Stomach (tissue), 9 donors: Measurements from ENCODE around the gene ARHGAP24. TPM values are rescaled to one million over a fixed set of nuclear protein-coding genes. Genes with fewer than 3 reads are reported as not detected.

ENCODE experiments used
- DNase-seq, 2 donors: peaks; one replicate each; pipeline versions ENCODE4 v3.0.0 to v3.0.0-alpha.2; 2013 to 2019
- H3K27ac ChIP-seq, 5 donors: fragments of 200-600 bp in 4 of 5; sonication (generic) in 4 of 5; one replicate each; pipeline ENCODE4 v1.5.1; 2013 to 2019; ENCODE audit warnings: mild to moderate bottlenecking in 1 of 5, moderate library complexity in 1 of 5
- H3K27me3 ChIP-seq, 3 donors: fragments of 200-600 bp; sonication (generic); one replicate each; pipeline ENCODE4 v1.5.1; 2017 to 2019; ENCODE audit warnings: mixed run types in 1 of 3
- H3K36me3 ChIP-seq, 4 donors: fragments of 200-600 bp; sonication (generic); 1 replicate in 3 of 4; 2 replicates in 1 of 4; pipeline ENCODE4 v1.5.1; 2016 to 2019
- H3K4me1 ChIP-seq, 4 donors: fragments of 200-600 bp; sonication (generic); one replicate each; pipeline ENCODE4 v1.5.1; 2016 to 2019
- H3K4me3 ChIP-seq, 4 donors: fragments of 200-600 bp; sonication (generic) in 3 of 4; one replicate each; pipeline ENCODE4 v1.5.1; 2016 to 2019; ENCODE audit warnings: mild to moderate bottlenecking in 1 of 4
- H3K9me3 ChIP-seq, 4 donors: fragments of 200-600 bp; sonication (generic); one replicate each; pipeline ENCODE4 v1.5.1; 2016 to 2019
- CTCF ChIP-seq, 7 experiments: fragments of 450-650 bp in 4 of 7; fragments of 200-600 bp in 3 of 7; sonication (generic) in 3 of 7; IDR thresholded peaks; one replicate each; pipeline ENCODE4 v1.5.1; 2016 to 2019; ENCODE audit warnings: antibody characterized with exemption in 7 of 7, control low read depth in 2 of 7, mild to moderate bottlenecking in 1 of 7
- EP300 ChIP-seq: sonication (generic); formaldehyde crosslinking; IDR thresholded peaks from one replicate; pipeline ENCODE4 v1.6.1; 2017; ENCODE audit warnings: antibody characterized with exemption
- POLR2A ChIP-seq, 4 donors: fragments of 450-650 bp; IDR thresholded peaks; one replicate each; pipeline ENCODE4 v1.6.1; 2016; ENCODE audit warnings: antibody characterized with exemption in 4 of 4, control low read depth in 2 of 4, mild to moderate bottlenecking in 1 of 4, moderate library complexity in 1 of 4
- POLR2AphosphoS5 ChIP-seq, 3 donors: sonication (generic); formaldehyde crosslinking; IDR thresholded peaks; one replicate each; pipeline ENCODE4 v1.6.1; 2016; ENCODE audit warnings: antibody characterized with exemption in 3 of 3
- WGBS, 5 donors: extraction: QIAGEN DNeasy Blood & Tissue Kit in 3 of 5; methylation state at CpG; one replicate each; pipeline versions ENCODE4 v1.1.5 to v1.1.7; 2013 to 2018; 5-methylcytosine and 5-hydroxymethylcytosine counted together
- intact Hi-C: fragments of 100-400 bp; cut with DNase I; formaldehyde crosslinking; loops from one replicate; pipeline ENCODE4 v1.15.1; 2023; ENCODE audit warnings: low total_unique reads
- polyA plus RNA-seq, 3 donors: library from polyadenylated mRNA; stranded (reverse); fragments of 200-250 nt; gene quantifications; one replicate each; pipeline ENCODE4 v1.2.3, GENCODE V29; 2013
- total RNA-seq, 5 donors: library from RNA; depleted of rRNA; stranded (reverse); fragments of >200 nt; gene quantifications; one replicate each; pipeline versions ENCODE4 v1.1.0 to v1.2.3, GENCODE V29; 2014 to 2016
- donor health status: healthy with polysubstance abuse.
- donor health status: Bipolar disorder and iron deficiency.
- donor health status: healthy.

The ARHGAP24 gene
- total and polyA plus RNA-seq, 8 donors = 6.4 to 152 (median 33.5) TPM

GRCh38 chr4:85675076-85676049 lies 200.4 kb downstream of the ARHGAP24 start:
- TF ChIP-seq POLR2A (IDR thresholded peaks at IDR 0.05) (no peak), CTCF (IDR thresholded peaks at IDR 0.05) (no peak), EP300 (no peak), POLR2AphosphoS5 (IDR thresholded peaks at IDR 0.05) (no peak)
- Histone ChIP-seq H3K4me3 (no peak overlapping the region), H3K4me1 (peaks cover 0 to 23% (median 4%) of the 10 kb centered on the region in 4 donors), H3K9me3 (no peaks in the 10 kb centered on the region), H3K27me3 (no peaks in the 10 kb centered on the region), H3K27ac (no peak overlapping the region), H3K36me3 (no peaks in the 10 kb centered on the region)
- DNase-seq = peak in 1 of 2 donors; percentile 31
- WGBS, 5 donors = 86 to 91% (median 90%) methylated on average over 7 of the region's 7 CpGs
- intact Hi-C loops = no loop called here

GRCh38 chr4:85676050-85676425 lies 201.1 kb downstream of the ARHGAP24 start:
- no peak for TF ChIP-seq EP300
- 71 to 86% (median 81%) methylated on average over 1 of the region's 1 CpG for WGBS, 5 donors
- Histone ChIP-seq H3K36me3 (no peaks in the 10 kb centered on the region), H3K9me3 (no peaks in the 10 kb centered on the region), H3K27ac (no peak overlapping the region), H3K4me1 (peaks cover 0 to 23% (median 4%) of the 10 kb centered on the region in 4 donors), H3K27me3 (no peaks in the 10 kb centered on the region), H3K4me3 (no peak overlapping the region)
- DNase-seq = no peak
- intact Hi-C loops = no loop called here

GRCh38 chr4:85676850-85677590 lies 202.1 kb downstream of the ARHGAP24 start:
- Histone ChIP-seq H3K4me1 (peaks cover 0 to 24% (median 4%) of the 10 kb centered on the region in 4 donors), H3K27ac (no peak overlapping the region), H3K36me3 (no peaks in the 10 kb centered on the region), H3K9me3 (no peaks in the 10 kb centered on the region), H3K4me3 (no peak overlapping the region), H3K27me3 (no peaks in the 10 kb centered on the region)
- WGBS, 5 donors = 41 to 58% (median 51%) methylated on average over 5 of the region's 5 CpGs
- intact Hi-C loops = no loop called here
- no peak for TF ChIP-seq CTCF (IDR thresholded peaks at IDR 0.05)
- TF ChIP-seq EP300 = no peak
- no peak for TF ChIP-seq POLR2AphosphoS5 (IDR thresholded peaks at IDR 0.05)
- no peak for TF ChIP-seq POLR2A (IDR thresholded peaks at IDR 0.05)
- peak in 1 of 2 donors; percentile 46 for DNase-seq

- intact Hi-C loops = no loop called here
- TF ChIP-seq CTCF (IDR thresholded peaks at IDR 0.05) (no peak), POLR2AphosphoS5 (IDR thresholded peaks at IDR 0.05) (peak in 1 of 3 donors; percentile 34)
- Histone ChIP-seq H3K27ac (peak overlapping the region in 3 of 5 donors; percentile 28 to 58 (median 46)), H3K36me3 (no peaks in the 10 kb centered on the region), H3K27me3 (no peaks in the 10 kb centered on the region), H3K4me3 (no peak overlapping the region), H3K4me1 (peaks cover 0 to 16% (median 4%) of the 10 kb centered on the region in 4 donors), H3K9me3 (no peaks in the 10 kb centered on the region)
- DNase-seq = peak in 1 of 2 donors; percentile 60
- WGBS, 5 donors = 18 to 40% (median 25%) methylated on average over 2 of the region's 2 CpGs
These were observed 206.3 kb downstream of the ARHGAP24 start for GRCh38 chr4:85681221-85681657.
